WI38 (cell line): ENCODE measurements around the gene C1orf21.

ENCODE experiments used
- H3K4me3 ChIP-seq: 2 replicates; pipeline ENCODE4 v1.5.1; 2011; ENCODE audit warnings: low read depth, mild to moderate bottlenecking, control low read depth, low read length
- TF ChIP-seq, protein P1 (sequence below): IDR thresholded peaks from 2 replicates; pipeline ENCODE4 v1.5.1; 2012; ENCODE audit warnings: low read depth, mild to moderate bottlenecking, control low read depth, low read length

Gene C1orf21

DNA sequence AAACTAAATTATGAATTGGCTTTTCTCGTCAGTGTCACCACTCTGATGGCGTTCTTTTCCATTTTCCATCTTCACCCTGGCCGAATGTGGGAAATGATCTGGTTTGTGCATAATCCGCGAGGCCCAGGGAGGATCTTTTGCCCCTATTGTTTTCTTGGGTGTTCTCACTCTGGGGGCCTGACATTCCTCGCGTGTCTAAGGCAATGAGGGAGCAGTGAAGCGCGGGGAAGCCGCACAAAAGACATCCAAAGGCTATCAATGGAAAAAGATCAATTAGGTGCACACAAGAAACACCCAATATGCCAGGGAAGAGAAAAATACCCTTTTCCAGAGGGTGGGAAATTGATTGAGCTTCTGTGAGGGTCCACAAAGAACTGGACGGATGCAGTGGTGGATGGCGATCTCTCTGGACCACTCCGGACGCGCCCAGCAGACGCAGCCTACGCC, 941 bp upstream of the C1orf21 start:
- TF ChIP-seq, protein P1, sequence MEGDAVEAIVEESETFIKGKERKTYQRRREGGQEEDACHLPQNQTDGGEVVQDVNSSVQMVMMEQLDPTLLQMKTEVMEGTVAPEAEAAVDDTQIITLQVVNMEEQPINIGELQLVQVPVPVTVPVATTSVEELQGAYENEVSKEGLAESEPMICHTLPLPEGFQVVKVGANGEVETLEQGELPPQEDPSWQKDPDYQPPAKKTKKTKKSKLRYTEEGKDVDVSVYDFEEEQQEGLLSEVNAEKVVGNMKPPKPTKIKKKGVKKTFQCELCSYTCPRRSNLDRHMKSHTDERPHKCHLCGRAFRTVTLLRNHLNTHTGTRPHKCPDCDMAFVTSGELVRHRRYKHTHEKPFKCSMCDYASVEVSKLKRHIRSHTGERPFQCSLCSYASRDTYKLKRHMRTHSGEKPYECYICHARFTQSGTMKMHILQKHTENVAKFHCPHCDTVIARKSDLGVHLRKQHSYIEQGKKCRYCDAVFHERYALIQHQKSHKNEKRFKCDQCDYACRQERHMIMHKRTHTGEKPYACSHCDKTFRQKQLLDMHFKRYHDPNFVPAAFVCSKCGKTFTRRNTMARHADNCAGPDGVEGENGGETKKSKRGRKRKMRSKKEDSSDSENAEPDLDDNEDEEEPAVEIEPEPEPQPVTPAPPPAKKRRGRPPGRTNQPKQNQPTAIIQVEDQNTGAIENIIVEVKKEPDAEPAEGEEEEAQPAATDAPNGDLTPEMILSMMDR, result no peak
- peak overlapping the region; percentile 81 for H3K4me3 ChIP-seq

DNA sequence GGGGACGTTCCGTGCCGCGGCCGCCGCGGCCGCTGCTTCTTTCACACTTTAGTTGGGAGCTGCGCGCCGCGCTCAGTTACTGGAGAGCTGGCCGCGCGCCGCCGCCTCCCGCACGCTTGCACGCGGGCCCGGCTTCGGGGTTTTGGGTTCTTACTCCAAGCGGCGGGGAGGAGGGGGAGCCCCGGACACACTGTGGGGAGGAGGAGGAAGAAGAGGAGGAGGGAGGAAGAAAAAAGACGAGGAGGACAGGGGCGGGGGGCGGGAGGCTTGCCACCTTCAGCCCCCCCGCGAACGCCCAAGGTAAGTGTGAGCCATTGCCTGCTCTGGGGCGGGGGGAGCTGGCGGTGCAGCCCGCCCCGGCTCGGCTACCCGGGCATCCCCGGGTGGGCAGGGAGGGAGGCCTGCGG, 243 bp downstream of the C1orf21 start:
- peak overlapping the region; percentile 81 for H3K4me3 ChIP-seq

DNA sequence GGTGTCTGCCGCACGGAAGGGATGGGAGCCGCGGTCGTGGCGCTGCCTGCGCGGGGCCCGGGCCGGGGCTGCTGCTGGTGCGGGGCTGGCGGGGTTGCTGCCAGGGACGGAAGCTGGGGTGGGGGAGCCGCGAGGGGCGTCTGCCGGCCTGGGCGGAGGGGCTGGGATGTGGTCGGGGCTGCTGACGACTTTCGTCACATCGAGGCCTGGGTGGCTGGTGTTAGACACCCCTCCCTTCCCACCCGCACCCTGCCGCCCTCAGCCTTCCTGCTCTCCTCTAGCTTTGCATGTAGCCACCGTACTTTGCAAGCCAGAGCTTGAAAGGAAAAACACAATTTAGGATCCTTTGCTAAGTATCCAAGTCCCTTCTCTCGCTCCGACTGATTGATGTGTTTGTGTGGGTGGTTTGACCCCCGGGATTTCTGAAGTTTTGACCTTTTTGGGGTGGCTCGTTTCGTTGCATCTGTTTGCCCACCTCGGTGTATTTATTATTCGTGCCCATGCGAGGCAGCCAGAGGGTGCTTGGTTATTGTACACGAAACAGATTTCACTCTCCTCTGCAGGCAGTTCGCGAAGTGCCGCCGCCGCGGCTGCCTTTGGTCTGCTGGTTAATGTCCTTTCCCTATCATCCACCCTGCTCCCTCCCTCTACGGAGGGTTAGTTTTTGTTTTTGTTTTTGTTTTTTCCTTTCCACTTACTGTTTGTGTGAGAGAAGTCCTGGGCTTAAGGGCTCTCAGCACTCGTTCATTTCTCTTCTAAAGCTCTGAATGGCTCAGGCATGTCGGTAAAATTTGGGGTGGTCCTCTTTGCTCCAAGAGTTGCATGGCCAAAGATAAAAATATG, 868 bp downstream of the C1orf21 start:
- TF ChIP-seq, protein P1, result no peak
- peak overlapping the region; percentile 81 for H3K4me3 ChIP-seq

More for the DNA sequence above, 243 bp downstream of the C1orf21 start:
- TF ChIP-seq, protein P1, result no peak

DNA sequence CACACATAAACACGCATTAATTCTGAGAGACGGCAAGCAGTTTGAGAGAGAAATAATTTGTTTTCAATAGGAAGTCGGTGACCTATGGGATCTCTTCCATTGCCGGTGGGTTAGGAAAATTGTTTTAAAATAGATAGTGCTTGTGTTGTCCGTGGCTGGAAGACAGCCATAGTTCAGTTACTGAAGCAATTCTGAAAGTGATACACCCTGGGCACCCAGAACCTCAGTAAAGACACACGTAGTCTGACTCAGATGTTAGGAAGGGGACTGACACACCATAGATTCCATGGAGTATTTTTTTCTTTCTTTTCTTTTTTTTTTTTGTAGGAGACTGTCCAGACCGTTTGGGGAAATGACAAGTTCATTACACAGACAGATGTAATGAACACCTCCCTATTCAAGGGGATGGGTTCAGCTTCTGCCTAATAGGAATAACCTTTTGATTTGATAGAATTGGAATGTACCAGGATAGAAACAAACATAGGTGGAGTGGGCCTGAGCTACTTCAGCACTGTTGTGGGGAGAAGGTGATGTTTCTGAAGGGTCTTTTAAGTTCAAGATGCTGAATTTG, 1.6 kb downstream of the C1orf21 start:
- peak overlapping the region; percentile 81 for H3K4me3 ChIP-seq
- TF ChIP-seq, protein P1, result no peak

DNA sequence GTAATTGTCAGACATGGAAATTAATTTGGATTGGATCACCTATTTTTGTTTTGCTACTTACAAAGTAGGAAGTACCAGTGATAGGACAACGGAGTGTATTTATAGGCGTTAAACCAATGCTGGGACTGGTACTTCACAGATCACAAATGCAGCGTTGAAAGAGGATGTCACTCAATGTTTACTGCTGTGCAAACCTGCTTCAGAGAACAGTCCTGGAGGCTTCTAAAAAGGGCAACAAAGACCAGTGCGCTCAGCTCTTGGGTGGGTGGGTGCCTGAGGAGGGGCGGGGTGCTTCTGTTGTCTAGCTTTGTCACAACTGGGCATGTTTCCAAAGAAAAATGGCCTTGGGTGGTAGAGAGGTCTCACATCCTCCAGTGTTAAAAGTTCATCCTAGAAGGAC, 2.1 kb downstream of the C1orf21 start:
- TF ChIP-seq, protein P1, result no peak
- peak overlapping the region; percentile 81; the same call in 1 of the 2 replicates for H3K4me3 ChIP-seq

DNA sequence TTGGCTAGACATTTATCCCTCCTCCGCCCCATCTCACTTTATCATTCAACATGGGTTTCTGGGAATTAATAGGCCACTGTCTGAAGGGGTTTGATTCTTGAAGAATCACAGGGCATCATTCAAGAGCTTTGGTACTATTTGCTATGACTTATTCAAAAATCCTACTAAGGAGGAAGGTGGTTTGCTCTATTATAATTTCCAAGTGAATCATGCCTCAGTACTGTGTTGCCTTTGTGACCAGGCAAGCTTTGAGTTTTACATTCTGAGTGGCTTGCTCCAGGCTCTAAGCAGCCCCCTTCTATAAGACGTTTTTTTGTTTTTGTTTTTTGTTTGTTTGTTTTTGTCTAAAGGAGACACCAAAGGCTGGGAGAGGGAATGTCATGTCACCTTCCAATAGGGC, 2.6 kb downstream of the C1orf21 start:
- H3K4me3 ChIP-seq, result no peak overlapping the region
- TF ChIP-seq, protein P1, result no peak

DNA sequence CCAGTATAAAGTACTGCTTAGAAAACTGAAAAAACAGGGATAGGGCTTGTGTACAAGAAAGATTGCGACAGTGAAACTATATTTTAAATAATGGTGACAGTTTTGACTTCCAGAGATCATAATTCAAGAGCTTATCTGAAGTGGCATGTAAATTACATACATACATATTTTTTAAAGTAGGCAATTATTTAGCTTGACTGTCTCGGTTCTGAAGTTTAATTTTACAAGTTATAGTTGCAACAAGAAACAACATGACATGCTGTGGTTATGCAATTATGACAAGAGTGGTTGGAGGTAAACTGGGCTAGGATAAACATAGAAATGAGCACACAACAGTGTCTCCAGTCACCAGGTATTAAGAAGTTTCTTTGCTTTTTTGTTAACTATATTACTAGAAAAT, 4.1 kb downstream of the C1orf21 start:
- TF ChIP-seq, protein P1, result no peak
- no peak overlapping the region for H3K4me3 ChIP-seq
